ENCODE results near the gene PTPRD. TPM values are rescaled to one million over a fixed set of nuclear protein-coding genes. Genes with fewer than 3 reads are reported as not detected.

The PTPRD gene
- total RNA-seq, 1 donor from 2014 or later, result 6.1 TPM

- intact Hi-C loops (cut with micrococcal nuclease), result no loop called here
- ATAC-seq (no peak), DNase-seq (no peak)
Observed at GRCh38 chr9:10282084-10282483, 330.7 kb downstream of the PTPRD start.

DNA sequence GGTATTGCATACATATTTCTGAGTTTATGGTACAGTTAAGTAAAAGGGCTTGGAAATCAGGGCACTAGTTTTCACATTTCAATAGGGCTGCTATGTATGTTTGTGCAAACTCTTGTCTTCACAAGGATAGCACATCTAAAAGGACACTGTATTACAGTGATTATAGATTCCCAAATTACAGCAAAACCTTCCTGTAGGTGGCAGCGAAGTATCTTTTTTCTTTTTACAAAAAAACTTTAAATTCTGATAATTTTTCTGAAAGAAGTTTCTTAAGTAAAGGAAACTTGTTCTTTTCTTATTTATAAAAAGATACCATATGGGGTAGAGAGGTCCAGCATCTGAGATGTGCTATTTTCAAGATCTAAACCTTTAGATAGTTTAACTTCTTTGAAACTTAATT is 337.8 kb downstream of the PTPRD start:
- intact Hi-C loops (cut with micrococcal nuclease), result no loop called here
- ATAC-seq (no peak), DNase-seq (no peak)

GRCh38 chr9:10274175-10274574 is 338.6 kb downstream of the PTPRD start:
- ATAC-seq (peak; percentile 74), DNase-seq (no peak)
- intact Hi-C loops (cut with micrococcal nuclease), result no loop called here

GRCh38 chr9:10272830-10273229 is 340.0 kb downstream of the PTPRD start:
- no peak for DNase-seq
- ATAC-seq, result no peak
- intact Hi-C loops (cut with micrococcal nuclease), result no loop called here

DNA sequence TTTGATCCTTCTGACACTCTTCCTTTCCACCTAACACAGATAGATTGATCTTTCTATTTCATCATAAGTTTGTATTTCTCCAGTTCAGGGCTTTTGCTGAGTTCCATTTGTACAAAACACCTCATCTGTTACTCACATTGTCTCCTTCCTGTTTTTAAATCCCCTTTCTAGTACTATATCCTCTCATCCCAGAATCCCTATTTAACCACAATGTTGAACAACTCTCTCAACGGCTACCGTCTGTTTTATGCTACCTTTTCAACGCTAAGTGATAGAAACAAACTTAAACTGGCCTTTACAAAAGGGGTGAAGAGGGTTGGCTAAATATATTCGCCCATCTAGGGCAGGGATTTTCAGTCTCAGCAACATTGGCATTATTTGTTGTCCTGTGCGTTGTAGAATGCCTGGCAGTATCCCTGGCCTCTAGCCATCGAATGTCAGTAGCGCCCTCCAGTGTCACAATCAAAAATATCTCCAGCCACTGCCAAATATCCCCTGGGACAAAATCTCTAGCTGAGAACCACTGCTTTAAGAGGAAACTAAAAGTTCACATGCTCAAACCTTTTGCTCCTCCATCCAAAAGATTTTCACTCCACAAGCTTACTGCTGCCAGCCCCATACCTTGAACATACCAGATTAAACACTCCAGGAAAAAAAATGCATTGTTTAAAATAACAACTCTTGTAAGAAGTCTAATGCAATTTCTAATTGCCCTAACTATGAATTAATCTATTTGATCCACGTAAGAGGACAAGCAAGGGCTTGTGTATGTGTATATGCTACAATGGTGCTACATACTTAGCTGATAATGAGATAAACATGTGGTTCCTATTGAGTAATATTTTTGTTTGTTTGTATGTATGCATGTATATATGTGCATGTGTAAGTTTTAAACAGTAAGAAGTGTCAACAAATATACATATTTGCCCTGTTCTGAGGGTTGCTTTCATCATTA is 344.0 kb downstream of the PTPRD start:
- DNase-seq, result no peak
- intact Hi-C loops (cut with micrococcal nuclease), result loop anchor here (2.0 kb wide), 1 partner anchor 208 kb away; no protein-coding TSS in a partner anchor
- ATAC-seq, result peak; percentile 84

- DNase-seq, result no peak
- ATAC-seq, result no peak
- intact Hi-C loops (cut with micrococcal nuclease), result no loop called here
Observed at GRCh38 chr9:10265153-10265631, 347.6 kb downstream of the PTPRD start.

GRCh38 chr9:10260501-10260900 is 352.3 kb downstream of the PTPRD start:
- intact Hi-C loops (cut with micrococcal nuclease), result no loop called here
- ATAC-seq (no peak), DNase-seq (no peak)

GRCh38 chr9:10259668-10260067 is 353.1 kb downstream of the PTPRD start:
- intact Hi-C loops (cut with micrococcal nuclease), result no loop called here
- DNase-seq (no peak), ATAC-seq (no peak)

DNA sequence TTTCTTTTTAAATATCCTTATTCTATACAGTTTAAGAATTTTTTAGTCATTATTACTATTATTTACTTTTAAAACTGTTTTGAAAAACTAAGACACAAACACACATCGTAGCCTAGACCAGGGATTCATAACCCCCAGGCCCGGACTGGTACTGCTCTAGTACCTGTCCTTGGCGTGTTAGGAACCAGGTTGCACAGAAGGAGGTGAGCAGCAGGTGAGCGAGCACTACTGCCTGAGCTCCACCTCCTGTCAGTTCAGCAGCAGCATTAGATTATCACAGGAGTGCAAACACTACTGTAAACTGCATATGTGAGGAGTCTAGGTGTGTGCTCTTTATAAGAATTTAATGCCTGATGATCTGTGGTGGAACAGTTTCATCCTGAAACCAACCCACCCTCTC is 357.0 kb downstream of the PTPRD start:
- DNase-seq (no peak), ATAC-seq (no peak)
- intact Hi-C loops (cut with micrococcal nuclease), result no loop called here

DNA sequence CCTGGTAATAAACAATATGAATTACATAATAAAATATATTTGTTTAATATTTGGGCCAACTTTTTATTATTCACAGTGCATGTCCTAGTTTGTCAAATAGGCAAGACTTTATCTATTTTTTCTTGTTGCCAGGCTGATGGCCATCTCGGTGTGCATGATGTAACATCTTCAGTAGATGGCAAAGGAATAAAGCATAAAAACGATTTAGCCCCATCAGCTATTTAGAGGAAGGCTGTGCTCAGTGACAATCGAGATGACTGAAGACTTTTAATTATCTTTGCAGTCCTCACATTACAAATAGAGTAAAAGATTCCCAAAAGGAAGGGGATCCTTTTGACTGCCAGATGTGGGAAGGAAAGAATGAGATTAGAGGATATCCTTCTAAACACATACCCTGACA is 358.5 kb downstream of the PTPRD start:
- ATAC-seq (no peak), DNase-seq (no peak)
- intact Hi-C loops (cut with micrococcal nuclease), result no loop called here

DNA sequence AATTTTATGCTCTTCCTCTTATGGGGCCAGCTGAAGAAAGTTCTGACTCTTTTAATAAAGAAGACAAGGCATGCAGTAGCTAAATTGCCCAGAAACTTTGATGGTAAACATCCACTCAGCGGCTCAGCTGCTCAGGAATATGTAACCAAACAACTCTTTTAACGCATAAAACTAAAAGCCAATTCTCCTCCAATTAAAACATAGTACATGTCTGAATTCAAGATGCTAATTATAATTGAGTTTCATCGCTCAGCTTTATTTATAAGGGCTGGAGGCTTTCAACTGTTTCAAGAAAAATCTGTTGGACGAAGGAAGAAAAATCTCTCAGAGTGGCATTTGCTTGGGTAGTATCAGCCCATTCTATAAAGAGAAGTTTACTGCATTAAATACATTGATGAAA is 359.5 kb downstream of the PTPRD start:
- DNase-seq (no peak), ATAC-seq (no peak)
- intact Hi-C loops (cut with micrococcal nuclease), result no loop called here

DNA sequence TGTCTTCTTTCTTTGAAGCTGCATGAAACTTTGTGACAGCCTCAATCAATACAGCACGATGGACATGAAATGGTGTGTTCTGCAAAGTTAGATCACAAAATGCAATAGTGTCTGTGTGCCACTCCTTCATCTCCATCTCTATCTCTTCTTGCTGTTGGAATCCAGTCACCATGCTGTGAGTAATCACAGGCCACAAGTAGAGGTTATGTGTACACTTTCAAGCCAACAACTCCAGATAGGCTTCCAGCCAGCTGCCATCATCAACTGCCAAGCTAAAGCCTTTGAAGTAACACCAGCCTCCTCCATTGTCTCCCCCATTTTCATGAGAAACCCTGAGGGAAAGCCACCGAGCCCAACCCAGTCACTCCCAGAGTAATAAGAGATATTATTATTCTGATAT is 360.6 kb downstream of the PTPRD start:
- ATAC-seq (peak; percentile 97), DNase-seq (peak; percentile 75)
- intact Hi-C loops (cut with micrococcal nuclease), result no loop called here

GRCh38 chr9:10251490-10251889 is 361.3 kb downstream of the PTPRD start:
- intact Hi-C loops (cut with micrococcal nuclease), result no loop called here
- DNase-seq (no peak), ATAC-seq (peak; percentile 75)

DNA sequence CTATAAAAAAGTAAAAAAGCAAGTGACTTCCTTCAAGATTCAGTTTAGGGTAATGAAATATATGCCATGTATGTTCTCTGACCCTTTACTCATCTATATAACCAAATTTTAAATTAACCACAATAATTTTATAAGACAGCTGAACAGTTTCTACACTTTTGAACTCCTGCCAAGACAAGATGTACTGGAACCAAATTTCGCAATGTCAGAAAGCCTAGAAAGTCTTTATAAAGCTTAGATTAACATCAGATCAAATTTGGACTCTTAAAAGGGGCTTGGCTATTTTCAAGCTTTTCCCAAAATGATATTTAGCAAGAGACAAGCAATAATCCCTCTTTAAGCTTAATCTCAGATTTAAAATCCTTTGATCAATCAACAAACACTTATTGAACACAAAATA is 362.6 kb downstream of the PTPRD start:
- intact Hi-C loops (cut with micrococcal nuclease), result no loop called here
- DNase-seq (no peak), ATAC-seq (no peak)

DNA sequence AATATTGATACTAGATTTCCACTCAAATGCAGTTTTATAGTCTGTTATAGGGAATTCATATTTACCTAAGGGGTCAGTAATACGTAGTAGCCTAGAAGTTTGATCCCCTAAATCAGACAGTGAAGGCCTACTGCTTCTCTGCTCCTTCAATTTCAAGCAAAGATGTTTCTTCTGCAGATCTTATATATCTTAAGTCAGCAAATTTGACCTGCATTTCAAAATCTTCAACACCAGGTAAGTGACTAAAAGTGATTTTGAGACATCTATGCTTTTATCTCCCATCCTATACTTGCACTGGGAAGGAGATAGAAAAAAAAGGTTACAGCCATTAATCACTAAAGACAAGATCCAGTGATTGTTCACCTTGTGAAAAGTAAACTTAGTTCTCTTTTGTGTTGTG is 363.9 kb downstream of the PTPRD start:
- intact Hi-C loops (cut with micrococcal nuclease), result no loop called here
- no peak for ATAC-seq
- no peak for DNase-seq

GRCh38 chr9:10242255-10242654 is 370.5 kb downstream of the PTPRD start:
- no peak for ATAC-seq
- intact Hi-C loops (cut with micrococcal nuclease), result no loop called here
- DNase-seq, result no peak

- intact Hi-C loops (cut with micrococcal nuclease), result no loop called here
- DNase-seq (no peak), ATAC-seq (no peak)
Observed at GRCh38 chr9:10238087-10238486, 374.7 kb downstream of the PTPRD start.

GRCh38 chr9:10237584-10237983 is 375.2 kb downstream of the PTPRD start:
- intact Hi-C loops (cut with micrococcal nuclease), result no loop called here
- ATAC-seq, result no peak
- no peak for DNase-seq

GRCh38 chr9:10236161-10236560 is 376.6 kb downstream of the PTPRD start:
- ATAC-seq, result no peak
- intact Hi-C loops (cut with micrococcal nuclease), result no loop called here
- no peak for DNase-seq

DNA sequence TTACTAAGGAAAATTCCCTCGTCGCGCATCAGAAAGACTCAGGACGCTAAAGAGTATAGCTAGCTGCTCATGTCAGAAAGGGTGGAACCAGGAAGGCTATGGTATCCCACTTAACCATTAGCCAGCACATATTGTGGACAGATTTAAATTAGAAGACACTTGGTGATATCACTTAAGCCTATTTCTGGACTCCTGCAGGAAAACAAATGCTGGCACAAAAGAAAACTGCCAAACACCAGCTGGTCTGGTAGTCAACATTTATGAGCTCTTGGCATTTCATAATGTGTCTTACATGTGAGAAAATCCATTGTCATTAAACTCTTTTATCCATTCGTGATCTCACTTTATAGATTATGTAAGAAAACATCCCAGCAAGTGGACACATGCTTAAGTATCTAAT is 377.4 kb downstream of the PTPRD start:
- ATAC-seq (no peak), DNase-seq (no peak)
- intact Hi-C loops (cut with micrococcal nuclease), result no loop called here

- no peak for ATAC-seq
- no peak for DNase-seq
- intact Hi-C loops (cut with micrococcal nuclease), result no loop called here
Observed at GRCh38 chr9:10232352-10232930, 380.4 kb downstream of the PTPRD start.

All from left ventricle myocardium superior (tissue), 1 donor.